Measurements from ENCODE around the gene ZNF385B. TPM values are rescaled to one million over a fixed set of nuclear protein-coding genes. Genes with fewer than 3 reads are reported as not detected.

ZNF385B gene
- total RNA-seq, 1 donor from 2014 or later, result 0.25 TPM

- no peak for TF ChIP-seq CTCF (IDR thresholded peaks at IDR 0.05; ENCODE audit: insufficient read depth, low read length, poor library complexity, severe bottlenecking)
- Histone ChIP-seq H3K27me3 (ENCODE audit: control insufficient read depth, insufficient read depth, low read length) (no peaks in the 10 kb centered on the region), H3K4me3 (ENCODE audit: low read depth, low read length) (no peak overlapping the region), H3K36me3 (ENCODE audit: control insufficient read depth, insufficient read depth, low read length) (no peaks in the 10 kb centered on the region)
- no peak for DNase-seq (ENCODE audit: low read depth)
Observed at GRCh38 chr2:179695486-179695885, 165.9 kb downstream of the ZNF385B start.

- H3K36me3 ChIP-seq (ENCODE audit: control insufficient read depth, insufficient read depth, low read length), result no peaks in the 10 kb centered on the region
- no peaks in the 10 kb centered on the region for H3K27me3 ChIP-seq (ENCODE audit: control insufficient read depth, insufficient read depth, low read length)
- DNase-seq (ENCODE audit: low read depth), result no peak
- TF ChIP-seq CTCF (IDR thresholded peaks at IDR 0.05; ENCODE audit: insufficient read depth, low read length, poor library complexity, severe bottlenecking), result no peak
- H3K4me3 ChIP-seq (ENCODE audit: low read depth, low read length), result no peak overlapping the region
Observed at GRCh38 chr2:179694963-179695362, 166.4 kb downstream of the ZNF385B start.

- DNase-seq (ENCODE audit: low read depth), result no peak
- TF ChIP-seq CTCF (IDR thresholded peaks at IDR 0.05; ENCODE audit: insufficient read depth, low read length, poor library complexity, severe bottlenecking), result no peak
- Histone ChIP-seq H3K36me3 (ENCODE audit: control insufficient read depth, insufficient read depth, low read length) (no peaks in the 10 kb centered on the region), H3K4me3 (ENCODE audit: low read depth, low read length) (no peak overlapping the region), H3K27me3 (ENCODE audit: control insufficient read depth, insufficient read depth, low read length) (no peaks in the 10 kb centered on the region)
Observed at GRCh38 chr2:179692610-179693009, 168.8 kb downstream of the ZNF385B start.

GRCh38 chr2:179692043-179692442 is 169.4 kb downstream of the ZNF385B start:
- no peak overlapping the region for H3K4me3 ChIP-seq (ENCODE audit: low read depth, low read length)
- no peak for TF ChIP-seq CTCF (IDR thresholded peaks at IDR 0.05; ENCODE audit: insufficient read depth, low read length, poor library complexity, severe bottlenecking)
- H3K27me3 ChIP-seq (ENCODE audit: control insufficient read depth, insufficient read depth, low read length), result no peaks in the 10 kb centered on the region
- H3K36me3 ChIP-seq (ENCODE audit: control insufficient read depth, insufficient read depth, low read length), result no peaks in the 10 kb centered on the region
- DNase-seq (ENCODE audit: low read depth), result no peak

- H3K27me3 ChIP-seq (ENCODE audit: control insufficient read depth, insufficient read depth, low read length), result no peaks in the 10 kb centered on the region
- H3K4me3 ChIP-seq (ENCODE audit: low read depth, low read length), result no peak overlapping the region
- no peak for TF ChIP-seq CTCF (IDR thresholded peaks at IDR 0.05; ENCODE audit: insufficient read depth, low read length, poor library complexity, severe bottlenecking)
- H3K36me3 ChIP-seq (ENCODE audit: control insufficient read depth, insufficient read depth, low read length), result no peaks in the 10 kb centered on the region
- DNase-seq (ENCODE audit: low read depth), result no peak
Observed at GRCh38 chr2:179691235-179691634, 170.2 kb downstream of the ZNF385B start.

- Histone ChIP-seq H3K27me3 (ENCODE audit: control insufficient read depth, insufficient read depth, low read length) (no peaks in the 10 kb centered on the region), H3K4me3 (ENCODE audit: low read depth, low read length) (no peak overlapping the region), H3K36me3 (ENCODE audit: control insufficient read depth, insufficient read depth, low read length) (no peaks in the 10 kb centered on the region)
- no peak for TF ChIP-seq CTCF (IDR thresholded peaks at IDR 0.05; ENCODE audit: insufficient read depth, low read length, poor library complexity, severe bottlenecking)
- no peak for DNase-seq (ENCODE audit: low read depth)
Observed at GRCh38 chr2:179686718-179687342, 174.6 kb downstream of the ZNF385B start.

All from kidney epithelial cell (primary cell).